ENCODE measurements around the gene PTRHD1.

Gene PTRHD1

DNA sequence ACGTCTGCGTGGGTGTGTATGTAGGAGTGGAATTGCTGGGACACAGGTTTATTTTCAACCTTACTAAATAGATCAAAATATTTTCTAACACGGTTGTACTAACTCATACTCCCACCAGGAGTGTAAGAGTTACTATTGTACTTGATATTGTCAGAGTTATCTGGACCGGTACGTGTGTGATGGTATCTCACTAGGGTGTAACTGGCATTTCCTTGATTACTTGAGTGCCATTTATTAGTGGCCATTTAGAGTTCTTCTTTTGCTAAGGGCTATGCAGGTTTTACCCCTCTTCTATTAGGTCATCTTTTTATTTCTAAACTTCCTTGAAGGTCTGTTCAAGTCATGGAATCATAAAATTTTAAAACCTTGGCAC, 33.6 kb upstream of the PTRHD1 start:
- no peak overlapping the region for H3K4me3 ChIP-seq (ENCODE audit: low read depth, low read length)
- no peak for TF ChIP-seq CTCF (IDR thresholded peaks at IDR 0.05; ENCODE audit: low read depth, low read length)
- no peaks in the 10 kb centered on the region for H3K9me3 ChIP-seq
- no peak for DNase-seq
- H3K4me1 ChIP-seq: no peaks in the 10 kb centered on the region
- peaks cover 16% of the 10 kb centered on the region for H3K36me3 ChIP-seq
- H3K27me3 ChIP-seq: no peaks in the 10 kb centered on the region

DNA sequence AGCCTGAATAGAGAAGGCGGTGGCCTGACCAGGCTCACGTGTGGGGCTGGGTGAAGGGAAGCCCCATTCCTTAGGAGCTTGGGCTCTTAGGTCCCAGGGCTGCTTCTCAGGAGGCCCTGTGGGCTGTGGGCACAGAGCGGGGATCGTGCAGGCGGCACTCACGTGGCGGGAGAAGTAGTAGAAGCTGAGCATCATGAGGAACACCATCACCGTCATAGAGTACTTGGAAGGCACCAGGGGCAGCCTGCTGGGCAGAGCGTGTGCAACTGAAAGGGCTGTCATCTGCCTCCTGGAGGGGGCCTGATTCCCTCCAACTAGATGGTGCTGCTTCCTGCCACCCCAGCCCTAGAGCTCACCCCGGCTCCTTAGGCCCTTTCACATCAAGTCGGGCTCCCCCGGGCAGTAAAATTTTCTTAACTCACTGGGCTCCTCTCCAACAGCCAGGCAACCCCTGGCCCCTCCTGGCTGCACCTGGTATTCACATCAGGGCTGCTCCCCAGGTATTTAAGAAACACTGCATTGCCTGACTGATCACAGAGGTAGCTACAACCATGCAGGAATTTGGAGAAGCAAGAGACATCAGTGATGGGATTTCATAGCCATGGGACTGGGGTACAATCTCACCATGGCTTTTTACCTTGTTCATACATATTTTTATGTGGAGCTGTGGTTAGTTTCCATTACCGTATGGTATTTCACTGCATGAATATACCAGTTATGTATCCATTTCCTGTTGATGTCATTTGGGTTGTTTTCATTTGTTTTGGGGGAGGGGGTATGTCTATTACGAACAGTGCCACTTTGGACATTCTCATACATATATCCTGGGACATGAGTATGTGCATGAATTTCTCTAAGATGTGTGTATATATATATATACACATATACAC, 32.9 kb upstream of the PTRHD1 start:
- Histone ChIP-seq H3K4me3 (ENCODE audit: low read depth, low read length) (no peak overlapping the region), H3K4me1 (no peaks in the 10 kb centered on the region), H3K27me3 (no peaks in the 10 kb centered on the region), H3K9me3 (no peaks in the 10 kb centered on the region), H3K36me3 (peaks cover 22% of the 10 kb centered on the region)
- TF ChIP-seq CTCF (IDR thresholded peaks at IDR 0.05; ENCODE audit: low read depth, low read length): no peak
- no peak for DNase-seq

GRCh38 chr2:24824966-24825882, 32.0 kb upstream of the PTRHD1 start:
- TF ChIP-seq CTCF (IDR thresholded peaks at IDR 0.05; ENCODE audit: low read depth, low read length): peak; percentile 70
- peak; percentile 13 for DNase-seq
- H3K4me1 ChIP-seq: no peaks in the 10 kb centered on the region
- no peaks in the 10 kb centered on the region for H3K9me3 ChIP-seq
- H3K4me3 ChIP-seq (ENCODE audit: low read depth, low read length): no peak overlapping the region
- H3K27me3 ChIP-seq: no peaks in the 10 kb centered on the region
- H3K36me3 ChIP-seq: peaks cover 31% of the 10 kb centered on the region

DNA sequence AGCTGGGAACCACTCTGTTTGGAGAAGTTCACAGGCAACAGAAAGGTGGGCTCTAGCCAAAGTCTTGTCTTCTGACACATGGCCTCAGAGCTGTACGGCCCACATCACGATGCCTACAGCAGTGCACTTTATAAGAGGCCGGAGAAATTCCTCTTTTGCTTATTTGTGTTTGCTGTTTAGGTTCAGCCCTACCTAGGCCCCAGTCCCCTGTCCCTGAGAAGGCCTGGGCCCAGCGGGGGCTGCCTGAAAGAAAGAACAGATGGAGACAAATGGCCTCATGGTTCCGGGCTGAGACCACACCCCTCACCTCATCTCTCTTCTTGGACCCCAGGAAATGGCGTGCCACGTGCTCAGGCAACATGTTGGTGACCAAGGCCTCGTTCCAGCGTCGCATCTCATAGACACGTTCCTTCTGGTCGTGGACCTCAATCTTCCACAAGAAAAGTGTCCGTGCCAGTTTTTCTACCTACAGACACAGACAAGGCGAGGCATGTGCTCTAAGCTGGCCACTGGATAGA, 30.9 kb upstream of the PTRHD1 start:
- no peak for TF ChIP-seq CTCF (IDR thresholded peaks at IDR 0.05; ENCODE audit: low read depth, low read length)
- Histone ChIP-seq H3K36me3 (peaks cover 39% of the 10 kb centered on the region), H3K4me1 (no peaks in the 10 kb centered on the region), H3K4me3 (ENCODE audit: low read depth, low read length) (no peak overlapping the region), H3K27me3 (no peaks in the 10 kb centered on the region), H3K9me3 (no peaks in the 10 kb centered on the region)
- DNase-seq: no peak

DNA sequence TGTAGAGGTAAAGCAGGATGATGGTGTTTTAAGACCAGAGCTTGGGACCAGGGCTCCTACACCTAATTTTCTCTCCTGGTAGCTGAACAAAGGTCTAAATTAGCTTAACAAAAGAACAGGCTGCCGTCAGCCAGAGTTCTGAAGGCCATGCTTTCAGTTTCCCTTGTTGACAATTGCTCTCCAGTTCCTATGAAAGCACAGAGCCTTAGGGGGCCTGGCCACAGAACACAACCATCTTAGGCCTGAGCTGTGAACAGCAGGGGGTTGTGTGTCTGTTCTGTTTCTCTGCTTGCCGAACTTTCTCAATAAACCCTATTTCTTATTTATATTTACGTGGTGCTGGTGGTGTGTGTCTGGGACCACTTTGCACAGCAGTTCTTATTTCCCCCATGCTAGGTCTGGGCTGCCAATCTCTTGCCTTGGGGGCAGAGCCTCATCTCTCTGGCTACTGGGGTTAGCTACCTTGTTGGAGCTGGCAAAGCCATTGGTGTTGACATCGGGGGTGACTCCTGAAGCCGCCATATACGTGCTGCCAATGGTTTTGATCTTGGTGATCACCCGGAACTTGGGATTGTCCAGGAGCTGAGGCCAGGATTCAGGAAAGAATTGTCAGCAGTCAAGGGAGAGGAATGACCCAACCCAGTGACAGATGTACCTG, 29.0 kb upstream of the PTRHD1 start:
- Histone ChIP-seq H3K27me3 (no peaks in the 10 kb centered on the region), H3K4me1 (no peaks in the 10 kb centered on the region), H3K4me3 (ENCODE audit: low read depth, low read length) (no peak overlapping the region), H3K9me3 (no peaks in the 10 kb centered on the region), H3K36me3 (peaks cover 53% of the 10 kb centered on the region)
- no peak for DNase-seq
- no peak for TF ChIP-seq CTCF (IDR thresholded peaks at IDR 0.05; ENCODE audit: low read depth, low read length)
